Measurements from ENCODE around the gene RPL5. TPM values are rescaled to one million over a fixed set of nuclear protein-coding genes. Genes with fewer than 3 reads are reported as not detected.

Gene RPL5
- total and polyA plus RNA-seq, 2 of the 8 experiments (the other 6 are each of a cell fraction or from before 2014, with no cell fraction given): 1,506 to 2,034 TPM

- TF ChIP-seq RFX5 (IDR thresholded peaks at IDR 0.05; ENCODE audit: borderline replicate concordance, low read depth, low read length) (no peak), CBX8 (IDR thresholded peaks at IDR 0.05; ENCODE audit: borderline replicate concordance, low read depth, low read length) (no peak), SP2 (IDR thresholded peaks at IDR 0.05; ENCODE audit: low read length) (no peak), POLR2A (IDR thresholded peaks at IDR 0.05; ENCODE audit: control extremely low read depth in 1 of 2, low read depth in 2 of 2, low read length in 2 of 2) (no peak), CTBP2 (IDR thresholded peaks at IDR 0.05; ENCODE audit: borderline replicate concordance, insufficient read depth, insufficient read length, low read length) (no peak), TAF1 (IDR thresholded peaks at IDR 0.05; ENCODE audit: low read depth, low read length) (no peak), SUZ12 (IDR thresholded peaks at IDR 0.05; ENCODE audit: low read length) (no peak), KDM5A (IDR thresholded peaks at IDR 0.05; ENCODE audit: low read length) (no peak), E2F6 (IDR thresholded peaks at IDR 0.05) (no peak), TCF12 (IDR thresholded peaks at IDR 0.05; ENCODE audit: low read depth, low read length) (no peak)
Observed at GRCh38 chr1:92879316-92879968, 47.6 kb downstream of the RPL5 start (continued).
